Parathyroid adenoma (tissue), 2 donors: ENCODE results near the gene F10.

Experiments used
- H2AFZ ChIP-seq: fragments of 300-600 bp; sonication (generic); one replicate; pipeline ENCODE4 v1.7.0; 2017; ENCODE audit warnings: antibody characterized with exemption, mild to moderate bottlenecking
- H3K27ac ChIP-seq: fragments of 300-600 bp; sonication (generic); one replicate; pipeline ENCODE4 v1.7.0; 2017
- H3K27me3 ChIP-seq: fragments of 300-600 bp; sonication (generic); one replicate; pipeline ENCODE4 v1.7.0; 2017; ENCODE audit warnings: low read length; ENCODE audit not compliant: control insufficient read depth, insufficient read depth
- H3K36me3 ChIP-seq: fragments of 300-600 bp; sonication (generic); one replicate; pipeline ENCODE4 v1.7.0; 2017; ENCODE audit warnings: low read length; ENCODE audit not compliant: control insufficient read depth, insufficient read depth
- H3K4me1 ChIP-seq: fragments of 300-600 bp; sonication (generic); one replicate; pipeline ENCODE4 v1.7.0; 2017; ENCODE audit warnings: control low read depth
- H3K4me2 ChIP-seq: fragments of 300-600 bp; sonication (generic); one replicate; pipeline ENCODE4 v1.7.0; 2017; ENCODE audit warnings: low read length
- H3K4me3 ChIP-seq: fragments of 300-600 bp; sonication (generic); one replicate; pipeline ENCODE4 v1.7.0; 2017; ENCODE audit warnings: low read depth, low read length
- H3K79me2 ChIP-seq: fragments of 300-600 bp; sonication (generic); one replicate; pipeline ENCODE4 v1.7.0; 2017; ENCODE audit warnings: control low read depth
- H3K9ac ChIP-seq: fragments of 300-600 bp; sonication (generic); one replicate; pipeline ENCODE4 v1.7.0; 2017; ENCODE audit warnings: mild to moderate bottlenecking
- H3K9me3 ChIP-seq: fragments of 300-600 bp; sonication (generic); one replicate; pipeline ENCODE4 v1.7.0; 2017; ENCODE audit warnings: low read length; ENCODE audit not compliant: control insufficient read depth
- CTCF ChIP-seq: fragments of 300-600 bp; sonication (generic); IDR thresholded peaks from one replicate; pipeline ENCODE4 v1.7.0; 2017; ENCODE audit warnings: antibody characterized with exemption, mild to moderate bottlenecking
- donor health status: primary hyperparathyroidism.

F10 gene

GRCh38 chr13:113122550-113123225 lies at the start of gene F10:
Gene F10, plus strand, starts transcription at chr13:113122799. Its CDS starts 57 bp downstream, at chr13:113122856.
- no peaks in the 10 kb centered on the region for H3K27me3 ChIP-seq
- no peak within 1 kb of the TSS for H3K4me2 ChIP-seq
- H3K9me3 ChIP-seq = no peaks in the 10 kb centered on the region
- no peak within 1 kb of the TSS for H2AFZ ChIP-seq
- TF ChIP-seq CTCF = no peak
- no peaks in the 10 kb centered on the region for H3K36me3 ChIP-seq
- H3K27ac ChIP-seq = no peak within 1 kb of the TSS
- H3K79me2 ChIP-seq = no peaks in the 10 kb centered on the region
- H3K9ac ChIP-seq = no peak within 1 kb of the TSS
- H3K4me1 ChIP-seq = no peaks in the 10 kb centered on the region
- no peak within 1 kb of the TSS for H3K4me3 ChIP-seq

- no peak for TF ChIP-seq CTCF
- no peak overlapping the region for H3K9ac ChIP-seq
Measured at GRCh38 chr13:113073942-113074341, 48.7 kb upstream of the F10 start.

DNA sequence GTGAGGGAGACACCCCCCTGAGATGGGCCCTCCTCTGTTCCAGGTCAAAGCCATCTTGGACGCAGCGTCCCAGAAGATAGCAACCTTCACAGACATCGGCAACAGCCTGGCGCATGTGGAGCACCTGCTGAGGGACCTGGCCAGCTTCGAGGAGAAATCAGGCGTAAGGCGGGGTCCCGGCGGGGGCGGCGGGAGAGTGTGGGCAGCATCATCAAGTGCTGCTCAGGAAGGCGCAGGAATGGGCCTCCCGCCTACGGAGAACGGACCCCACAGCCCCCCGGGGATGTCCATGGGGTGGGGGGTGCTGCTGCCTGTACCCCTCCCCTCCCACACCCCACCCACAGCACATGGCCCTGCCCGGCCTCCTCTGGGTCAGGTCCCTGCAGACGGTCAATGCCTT lies 48.2 kb upstream of the F10 start:
- H3K9me3 ChIP-seq = no peaks in the 10 kb centered on the region
- no peak for TF ChIP-seq CTCF
- no peaks in the 10 kb centered on the region for H3K27me3 ChIP-seq
- H3K4me3 ChIP-seq = no peak overlapping the region
- H2AFZ ChIP-seq = no peak overlapping the region
- no peak overlapping the region for H3K4me2 ChIP-seq
- no peaks in the 10 kb centered on the region for H3K79me2 ChIP-seq
- H3K36me3 ChIP-seq = no peaks in the 10 kb centered on the region
- no peak overlapping the region for H3K27ac ChIP-seq
- no peaks in the 10 kb centered on the region for H3K4me1 ChIP-seq
- H3K9ac ChIP-seq = no peak overlapping the region

More at GRCh38 chr13:113073942-113074341, 48.7 kb upstream of the F10 start:
- no peak overlapping the region for H3K27ac ChIP-seq
- H3K79me2 ChIP-seq = no peaks in the 10 kb centered on the region
- H3K4me2 ChIP-seq = no peak overlapping the region
- H3K36me3 ChIP-seq = no peaks in the 10 kb centered on the region
- no peaks in the 10 kb centered on the region for H3K9me3 ChIP-seq
- no peaks in the 10 kb centered on the region for H3K27me3 ChIP-seq
- no peak overlapping the region for H2AFZ ChIP-seq
- no peaks in the 10 kb centered on the region for H3K4me1 ChIP-seq
- no peak overlapping the region for H3K4me3 ChIP-seq

DNA sequence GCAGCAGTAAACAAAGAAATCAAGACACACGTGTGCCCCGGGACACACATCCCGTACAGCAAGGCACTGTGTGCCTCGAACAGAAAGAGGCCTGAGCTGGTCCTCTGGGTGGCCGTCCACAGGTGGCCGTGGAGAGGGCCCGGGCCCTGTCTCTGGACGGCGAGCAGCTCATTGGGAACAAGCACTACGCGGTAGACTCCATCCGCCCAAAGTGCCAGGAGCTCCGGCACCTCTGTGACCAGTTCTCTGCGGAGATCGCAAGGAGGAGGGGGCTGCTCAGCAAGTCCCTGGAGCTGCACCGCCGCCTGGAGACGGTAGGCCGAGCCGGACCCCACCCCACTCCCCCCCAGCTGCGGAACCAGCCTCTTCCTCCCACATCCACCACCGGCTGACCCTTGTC lies 47.7 kb upstream of the F10 start:
- Histone ChIP-seq H3K9ac (no peak overlapping the region), H2AFZ (no peak overlapping the region), H3K27me3 (no peaks in the 10 kb centered on the region), H3K4me2 (no peak overlapping the region), H3K4me3 (no peak overlapping the region), H3K27ac (no peak overlapping the region), H3K4me1 (no peaks in the 10 kb centered on the region), H3K36me3 (no peaks in the 10 kb centered on the region), H3K9me3 (no peaks in the 10 kb centered on the region), H3K79me2 (no peaks in the 10 kb centered on the region)
- no peak for TF ChIP-seq CTCF

DNA sequence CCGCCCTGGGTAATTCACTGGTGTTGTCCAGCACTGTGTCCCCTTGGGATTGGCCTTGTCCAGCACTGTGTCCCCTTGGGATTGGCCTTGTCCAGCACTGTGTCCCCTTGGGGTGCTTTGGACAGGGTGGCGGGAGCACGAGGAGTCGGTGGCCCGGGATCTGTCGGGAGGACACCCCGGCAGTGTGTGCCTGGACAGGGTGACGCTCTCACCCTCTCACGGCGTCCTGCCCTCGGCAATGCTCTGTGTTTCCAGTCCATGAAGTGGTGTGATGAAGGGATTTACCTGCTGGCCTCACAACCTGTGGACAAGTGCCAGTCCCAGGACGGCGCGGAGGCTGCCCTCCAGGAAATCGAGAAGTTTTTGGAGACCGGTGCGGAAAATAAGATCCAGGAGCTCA lies 46.9 kb upstream of the F10 start:
- Histone ChIP-seq H3K79me2 (no peaks in the 10 kb centered on the region), H3K4me2 (no peak overlapping the region), H3K36me3 (no peaks in the 10 kb centered on the region), H3K9me3 (no peaks in the 10 kb centered on the region), H2AFZ (no peak overlapping the region), H3K4me3 (no peak overlapping the region), H3K9ac (no peak overlapping the region), H3K27ac (no peak overlapping the region), H3K4me1 (no peaks in the 10 kb centered on the region), H3K27me3 (no peaks in the 10 kb centered on the region)
- TF ChIP-seq CTCF = no peak
